HepG2 (cell line): ENCODE results near the gene PDHA1. TPM values are rescaled to one million over a fixed set of nuclear protein-coding genes. Genes with fewer than 3 reads are reported as not detected.

Experiments
- ATAC-seq: fragments of 200-7000 bp; cut with Tn5 transposase; 3 replicates; pipeline ENCODE4 v1.9.1; 2020; ENCODE audit warnings: mild to moderate bottlenecking, moderate library complexity
- BruUV-seq: library from RNA; stranded (reverse); fragments of 400-500 nt; replicated peaks from 2 replicates; lab custom pipeline; 2021; lab: Mats Ljungman, UMichigan
- CTCF ChIA-PET: fragments of 300-600 bp; formaldehyde crosslinking; extraction: SDS; loops from one replicate; lab custom pipeline; 2021; ENCODE audit warnings: low total read pairs, inconsistent platforms, low intra/inter-chr PET ratio; lab: Yijun Ruan, JAX
- POLR2A ChIA-PET: fragments of 350-600 bp; sonication (Branson Sonifier 250); formaldehyde crosslinking; loops from one replicate; lab custom pipeline; 2020; ENCODE audit warnings: antibody characterized with exemption, inconsistent platforms; lab: Yijun Ruan, JAX
- DNase-seq: peaks from one replicate; pipeline ENCODE4 v3.0.0-alpha.2; 2015; ENCODE audit warnings: low spot score
- FAIRE-seq: peaks from 3 replicates; lab custom pipeline; 2011; peaks lifted over from hg19 to GRCh38; lab: Jason Lieb, UNC
- H2AFZ ChIP-seq: one replicate; pipeline ENCODE4 v1.6.1; 2011; ENCODE audit warnings: low read length, inconsistent platforms
- H3K27ac ChIP-seq: fragments of 300-600 bp; 3 replicates; pipeline ENCODE4 v1.8.0; 2011; ENCODE audit warnings: mixed run types, mild to moderate bottlenecking, mixed read lengths, low read length, inconsistent platforms; ENCODE audit not compliant: insufficient read depth; ENCODE audit errors: extremely low read length
- H3K27me3 ChIP-seq, 2 experiments: fragments of 200-600 bp in 1 of 2; 2 replicates in 1 of 2; 3 replicates in 1 of 2; pipeline versions ENCODE4 v1.6.0 to v1.8.0; 2011; ENCODE audit warnings: low read length in 2 of 2, mild to moderate bottlenecking in 2 of 2, moderate library complexity in 2 of 2, inconsistent platforms in 1 of 2; ENCODE audit not compliant: insufficient read depth in 2 of 2, control insufficient read depth in 1 of 2
- H3K36me3 ChIP-seq, 2 experiments: fragments of 200-600 bp in 1 of 2; replicated peaks in 1 of 2; 2 replicates in 1 of 2; 3 replicates in 1 of 2; pipeline versions ENCODE4 v1.5.1 to v1.8.0; 2011; ENCODE audit warnings: low read length in 2 of 2, inconsistent platforms in 1 of 2; ENCODE audit not compliant: insufficient read depth in 2 of 2, control insufficient read depth in 1 of 2
- H3K4me1 ChIP-seq: 2 replicates; pipeline ENCODE4 v1.5.1; 2012; ENCODE audit warnings: low read length, inconsistent platforms; ENCODE audit not compliant: insufficient read depth
- H3K4me2 ChIP-seq: 2 replicates; pipeline ENCODE4 v1.6.0; 2011; ENCODE audit warnings: low read depth, low read length, inconsistent platforms
- H3K4me3 ChIP-seq, 3 experiments: fragments of 200-600 bp in 1 of 3; sonication (generic), shearing (Covaris generic) in 1 of 3; replicated peaks in 1 of 3; 2 replicates each; pipeline ENCODE4 v1.5.1; 2011 to 2016; ENCODE audit warnings: low read length in 3 of 3, inconsistent platforms in 2 of 3, low read depth in 2 of 3, mild to moderate bottlenecking in 2 of 3, control low read depth in 1 of 3, mixed read lengths in 1 of 3; ENCODE audit not compliant: insufficient read depth in 1 of 3
- H3K79me2 ChIP-seq: one replicate; pipeline ENCODE4 v1.6.1; 2011; ENCODE audit warnings: low read length, inconsistent platforms; ENCODE audit not compliant: insufficient read depth
- H3K9ac ChIP-seq: 2 replicates; pipeline ENCODE4 v1.6.0; 2011; ENCODE audit warnings: mild to moderate bottlenecking, low read depth, low read length, inconsistent platforms; ENCODE audit not compliant: insufficient read depth
- H3K9me3 ChIP-seq: 2 replicates; pipeline ENCODE4 v1.5.1; 2012; ENCODE audit warnings: mild to moderate bottlenecking, low read length
- H4K20me1 ChIP-seq: 2 replicates; pipeline ENCODE4 v1.6.0; 2011; ENCODE audit warnings: inconsistent platforms, mild to moderate bottlenecking, low read length, moderate library complexity; ENCODE audit not compliant: insufficient read depth
- ATF1 ChIP-seq: IDR thresholded peaks from 2 replicates; pipeline ENCODE4 v1.6.1; 2016; ENCODE audit warnings: mild to moderate bottlenecking, control low read depth
- ATF7-NPFF ChIP-seq: sonication (generic); formaldehyde crosslinking; IDR thresholded peaks from 2 replicates; pipeline ENCODE4 v1.8.1; 2023; ENCODE audit warnings: mild to moderate bottlenecking, low read depth, missing genetic modification reagents, moderate library complexity
- PITX1 ChIP-seq: sonication (generic); formaldehyde crosslinking; IDR thresholded peaks from 2 replicates; pipeline ENCODE4 v1.5.1; 2020; ENCODE audit warnings: mild to moderate bottlenecking, missing genetic modification reagents
- PLRG1 ChIP-seq: fragments of 450-650 bp; conservative IDR thresholded peaks from 2 replicates; pipeline ENCODE4 v1.6.1; 2016
- ZNF30 ChIP-seq: sonication (generic); formaldehyde crosslinking; IDR thresholded peaks from 2 replicates; pipeline ENCODE4 v1.5.0; 2020; ENCODE audit warnings: mild to moderate bottlenecking, missing genetic modification reagents
- ZNF367 ChIP-seq: sonication (generic); formaldehyde crosslinking; IDR thresholded peaks from 2 replicates; pipeline ENCODE4 v1.4.0; 2020; ENCODE audit warnings: missing genetic modification reagents, borderline replicate concordance
- ZNF546 ChIP-seq: sonication (generic); formaldehyde crosslinking; conservative IDR thresholded peaks from 2 replicates; pipeline ENCODE4 v1.8.1; 2023; ENCODE audit warnings: mild to moderate bottlenecking, missing genetic modification reagents
- ZNF605 ChIP-seq: sonication (generic); formaldehyde crosslinking; IDR thresholded peaks from 2 replicates; pipeline ENCODE4 v1.8.0; 2022; ENCODE audit warnings: mild to moderate bottlenecking, missing genetic modification reagents
- WGBS: methylation state at CpG from one replicate; pipeline ENCODE4 v1.1.6; 2017; ENCODE audit warnings: low lambda C conversion rate; 5-methylcytosine and 5-hydroxymethylcytosine counted together
- in situ Hi-C: cut with HindIII; loops from 2 replicates; pipeline ENCODE4 v1.10.0; 2017; ENCODE audit warnings: low pct_unique_long_range_greater_than_20kb; ENCODE audit not compliant: extremely low pct_ligation_motif_present
- intact Hi-C: fragments of 100-400 bp; cut with micrococcal nuclease; formaldehyde crosslinking; loops from one replicate; pipeline ENCODE4 v1.10.0; 2022; ENCODE audit not compliant: unreplicated experiment
- polyA plus RNA-seq, 8 experiments: library from polyadenylated mRNA; depleted of rRNA in 3 of 8; stranded (reverse) in 7 of 8; unstranded in 1 of 8; fragments of >200 nt; fragmentation: Illumina TruSeq in 4 of 8; extraction: Trizol in 4 of 8; gene quantifications; 2 replicates each; pipeline versions ENCODE4 v1.2.1 to v1.2.3, GENCODE V29; 2011 to 2016; ENCODE audit warnings: low read depth in 4 of 8, missing spikeins in 1 of 8, mixed read lengths in 1 of 8; ENCODE audit not compliant: insufficient read depth in 1 of 8
- total RNA-seq, 5 experiments: library from RNA; depleted of rRNA; stranded (reverse); fragments of >200 nt; fragmentation: Illumina TruSeq; extraction: Trizol; gene quantifications; 2 replicates each; pipeline ENCODE4 v1.2.3, GENCODE V29; 2016; ENCODE audit warnings: low read depth in 1 of 5
- TF ChIP-seq, protein P1 (sequence below): IDR thresholded peaks from 2 replicates; pipeline ENCODE4 v1.6.1; 2016; ENCODE audit warnings: low read depth, control low read depth
- TF ChIP-seq, protein P2 (sequence below): sonication (generic); formaldehyde crosslinking; IDR thresholded peaks from 2 replicates; pipeline ENCODE4 v1.4.0; 2020; ENCODE audit warnings: missing genetic modification reagents, borderline replicate concordance

The PDHA1 gene
- total and polyA plus RNA-seq, 2 of the 13 experiments (the other 11 are each of a cell fraction or from before 2014, with no cell fraction given) = 177 to 249 TPM

DNA sequence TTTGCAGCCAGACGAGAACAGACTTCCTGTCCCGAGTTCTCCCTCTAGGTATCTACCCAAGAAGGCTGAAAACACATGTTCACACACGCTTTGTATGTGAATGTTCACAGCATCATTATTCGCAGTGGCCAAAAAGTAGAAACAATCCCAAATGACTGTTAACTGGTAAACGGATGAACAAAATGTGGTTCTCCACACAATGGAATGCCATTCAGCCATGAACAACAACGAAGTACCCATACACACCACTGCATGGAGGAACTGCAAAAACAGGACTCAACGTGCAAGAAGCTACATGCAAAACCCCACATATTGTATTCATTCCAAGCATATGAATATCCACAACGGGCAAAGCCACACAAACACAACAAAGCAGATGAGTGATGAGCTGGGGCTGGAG, 45.0 kb downstream of the PDHA1 start (continued):
- no peak for TF ChIP-seq ZNF30 (CRISPR knock-in tag)
- no peak for TF ChIP-seq ZNF605 (CRISPR knock-in tag)

- intact Hi-C loops = no loop called here
Measured at GRCh38 chrX:19389227-19389845, 45.6 kb downstream of the PDHA1 start.

More at GRCh38 chrX:19389227-19389845, 45.6 kb downstream of the PDHA1 start:
- no peaks in the 10 kb centered on the region for H3K79me2 ChIP-seq
- no peak for ATAC-seq
- no peaks in the 10 kb centered on the region for H3K27me3 ChIP-seq
- in situ Hi-C loops = no loop called here
- H3K4me3 ChIP-seq = no peak overlapping the region
- ChIA-PET POLR2A (no interaction called here), CTCF (no interaction called here)
- no peak for FAIRE-seq
- TF ChIP-seq, protein P1, sequence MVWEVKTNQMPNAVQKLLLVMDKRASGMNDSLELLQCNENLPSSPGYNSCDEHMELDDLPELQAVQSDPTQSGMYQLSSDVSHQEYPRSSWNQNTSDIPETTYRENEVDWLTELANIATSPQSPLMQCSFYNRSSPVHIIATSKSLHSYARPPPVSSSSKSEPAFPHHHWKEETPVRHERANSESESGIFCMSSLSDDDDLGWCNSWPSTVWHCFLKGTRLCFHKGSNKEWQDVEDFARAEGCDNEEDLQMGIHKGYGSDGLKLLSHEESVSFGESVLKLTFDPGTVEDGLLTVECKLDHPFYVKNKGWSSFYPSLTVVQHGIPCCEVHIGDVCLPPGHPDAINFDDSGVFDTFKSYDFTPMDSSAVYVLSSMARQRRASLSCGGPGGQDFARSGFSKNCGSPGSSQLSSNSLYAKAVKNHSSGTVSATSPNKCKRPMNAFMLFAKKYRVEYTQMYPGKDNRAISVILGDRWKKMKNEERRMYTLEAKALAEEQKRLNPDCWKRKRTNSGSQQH (CRISPR knock-in tag) = no peak
- TF ChIP-seq, protein P2, sequence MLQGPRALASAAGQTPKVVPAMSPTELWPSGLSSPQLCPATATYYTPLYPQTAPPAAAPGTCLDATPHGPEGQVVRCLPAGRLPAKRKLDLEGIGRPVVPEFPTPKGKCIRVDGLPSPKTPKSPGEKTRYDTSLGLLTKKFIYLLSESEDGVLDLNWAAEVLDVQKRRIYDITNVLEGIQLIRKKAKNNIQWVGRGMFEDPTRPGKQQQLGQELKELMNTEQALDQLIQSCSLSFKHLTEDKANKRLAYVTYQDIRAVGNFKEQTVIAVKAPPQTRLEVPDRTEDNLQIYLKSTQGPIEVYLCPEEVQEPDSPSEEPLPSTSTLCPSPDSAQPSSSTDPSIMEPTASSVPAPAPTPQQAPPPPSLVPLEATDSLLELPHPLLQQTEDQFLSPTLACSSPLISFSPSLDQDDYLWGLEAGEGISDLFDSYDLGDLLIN (CRISPR knock-in tag) = no peak
- no peak for TF ChIP-seq PITX1 (CRISPR knock-in tag)
- no peak for TF ChIP-seq ATF7-NPFF
- TF ChIP-seq ATF1 = no peak
- TF ChIP-seq ZNF367 (CRISPR knock-in tag) = no peak
- TF ChIP-seq ZNF546 (CRISPR knock-in tag) = no peak
- TF ChIP-seq PLRG1 = no peak
- no peaks in the 10 kb centered on the region for H4K20me1 ChIP-seq
- H3K4me2 ChIP-seq = no peak overlapping the region
- DNase-seq = no peak
- WGBS = 90% methylated on average over 4 of the region's 4 CpGs
- no peaks in the 10 kb centered on the region for H3K4me1 ChIP-seq
- no TSS peak for BruUV-seq
- no peaks in the 10 kb centered on the region for H3K9me3 ChIP-seq
- H3K36me3 ChIP-seq = no peaks in the 10 kb centered on the region; a peak in 1 of 5 replicates
- H3K9ac ChIP-seq = no peak overlapping the region
- no peak overlapping the region for H3K27ac ChIP-seq
- no peak overlapping the region for H2AFZ ChIP-seq
